C4-2B (cell line): ENCODE results near the gene ARHGAP15.

Source experiments
- ZFX ChIP-seq: fragments of 450-650 bp; IDR thresholded peaks from 2 replicates; pipeline ENCODE4 v1.6.1; 2017
- TF ChIP-seq, protein P1 (sequence below): fragments of 450-650 bp; conservative IDR thresholded peaks from 2 replicates; pipeline ENCODE4 v1.5.1; 2017; ENCODE audit warnings: mild to moderate bottlenecking

DNA sequence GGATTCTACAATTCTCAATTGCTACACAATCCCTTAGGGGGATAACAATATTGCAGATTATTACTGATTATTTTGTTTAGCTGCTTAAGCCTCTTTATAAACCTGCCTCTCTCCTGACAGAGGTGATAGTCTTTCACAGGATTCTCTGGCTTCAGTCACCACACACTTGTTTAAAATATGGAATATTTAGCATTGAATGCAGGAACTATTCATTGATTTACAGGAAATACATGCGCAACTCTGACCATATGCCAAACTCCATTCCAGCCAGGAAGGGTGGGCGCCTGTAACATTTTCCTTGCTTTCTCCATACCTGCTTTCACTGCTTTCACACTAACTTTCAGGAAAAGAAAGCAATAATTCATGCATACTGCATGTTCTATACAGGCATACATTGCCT is 44.8 kb upstream of the ARHGAP15 start:
- TF ChIP-seq, protein P1, sequence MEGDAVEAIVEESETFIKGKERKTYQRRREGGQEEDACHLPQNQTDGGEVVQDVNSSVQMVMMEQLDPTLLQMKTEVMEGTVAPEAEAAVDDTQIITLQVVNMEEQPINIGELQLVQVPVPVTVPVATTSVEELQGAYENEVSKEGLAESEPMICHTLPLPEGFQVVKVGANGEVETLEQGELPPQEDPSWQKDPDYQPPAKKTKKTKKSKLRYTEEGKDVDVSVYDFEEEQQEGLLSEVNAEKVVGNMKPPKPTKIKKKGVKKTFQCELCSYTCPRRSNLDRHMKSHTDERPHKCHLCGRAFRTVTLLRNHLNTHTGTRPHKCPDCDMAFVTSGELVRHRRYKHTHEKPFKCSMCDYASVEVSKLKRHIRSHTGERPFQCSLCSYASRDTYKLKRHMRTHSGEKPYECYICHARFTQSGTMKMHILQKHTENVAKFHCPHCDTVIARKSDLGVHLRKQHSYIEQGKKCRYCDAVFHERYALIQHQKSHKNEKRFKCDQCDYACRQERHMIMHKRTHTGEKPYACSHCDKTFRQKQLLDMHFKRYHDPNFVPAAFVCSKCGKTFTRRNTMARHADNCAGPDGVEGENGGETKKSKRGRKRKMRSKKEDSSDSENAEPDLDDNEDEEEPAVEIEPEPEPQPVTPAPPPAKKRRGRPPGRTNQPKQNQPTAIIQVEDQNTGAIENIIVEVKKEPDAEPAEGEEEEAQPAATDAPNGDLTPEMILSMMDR: no peak
- no peak for TF ChIP-seq ZFX
